IMR-90 (cell line): Measurements from ENCODE around the gene FH. TPM values are rescaled to one million over a fixed set of nuclear protein-coding genes. Genes with fewer than 3 reads are reported as not detected.

Experiments
- ATAC-seq: fragments of 200-7000 bp; cut with Tn5 transposase; 2 replicates; pipeline ENCODE4 v1.9.1; 2020; ENCODE audit warnings: low read depth, mild to moderate bottlenecking, moderate library complexity
- BruUV-seq: library from RNA; stranded (reverse); fragments of 400-500 nt; replicated peaks from 2 replicates; lab custom pipeline; 2021; lab: Mats Ljungman, UMichigan
- CTCF ChIA-PET: fragments of 300-600 bp; formaldehyde crosslinking; extraction: SDS; loops from one replicate; lab custom pipeline; 2021; ENCODE audit warnings: antibody characterized with exemption; lab: Yijun Ruan, JAX
- POLR2A ChIA-PET: fragments of 300-600 bp; sonication (Branson Sonifier 250); formaldehyde crosslinking; loops from one replicate; lab custom pipeline; 2022; ENCODE audit warnings: antibody characterized with exemption; ENCODE audit not compliant: unreplicated experiment; lab: Charles Lee
- DNase-seq: peaks from one replicate; pipeline ENCODE4 v3.0.0; 2013
- H2AFZ ChIP-seq: replicated peaks from 2 replicates; pipeline ENCODE3; 2013; ENCODE audit warnings: low read length, mild to moderate bottlenecking; ENCODE audit not compliant: poor library complexity
- H2AK5ac ChIP-seq: 2 replicates; pipeline ENCODE4 v1.6.1; 2013; ENCODE audit warnings: low read depth, low read length, inconsistent platforms
- H2AK9ac ChIP-seq: replicated peaks from 2 replicates; pipeline ENCODE3; 2013; ENCODE audit warnings: mild to moderate bottlenecking, low read depth, low read length, moderate library complexity; ENCODE audit not compliant: poor library complexity
- H2BK120ac ChIP-seq: 2 replicates; pipeline ENCODE4 v1.6.1; 2013; ENCODE audit warnings: low read depth, low read length, inconsistent platforms
- H2BK15ac ChIP-seq: 3 replicates; pipeline ENCODE4 v1.6.1; 2013; ENCODE audit warnings: low read depth, low read length, inconsistent platforms
- H2BK20ac ChIP-seq: 2 replicates; pipeline ENCODE4 v1.6.1; 2013; ENCODE audit warnings: low read depth, mild to moderate bottlenecking, inconsistent platforms, low read length, moderate library complexity
- H2BK5ac ChIP-seq: 2 replicates; pipeline ENCODE4 v1.6.1; 2013; ENCODE audit warnings: mild to moderate bottlenecking, low read depth, low read length, inconsistent platforms; ENCODE audit not compliant: poor library complexity, severe bottlenecking
- H3K14ac ChIP-seq: replicated peaks from 2 replicates; pipeline ENCODE4 v1.6.1; 2013; ENCODE audit warnings: low read depth, low read length, inconsistent platforms
- H3K18ac ChIP-seq: 2 replicates; pipeline ENCODE4 v1.6.1; 2013; ENCODE audit warnings: low read depth, low read length, control low read depth
- H3K23ac ChIP-seq: 2 replicates; pipeline ENCODE4 v1.6.1; 2013; ENCODE audit warnings: low read depth, low read length, inconsistent platforms
- H3K27ac ChIP-seq: 2 replicates; pipeline ENCODE4 v1.5.1; 2013; ENCODE audit warnings: mild to moderate bottlenecking, control low read depth, low read length; ENCODE audit not compliant: insufficient read depth
- H3K27me3 ChIP-seq: 2 replicates; pipeline ENCODE4 v1.6.1; 2013; ENCODE audit warnings: low read length; ENCODE audit not compliant: control insufficient read depth, insufficient read depth
- H3K36me3 ChIP-seq: 2 replicates; pipeline ENCODE4 v1.6.1; 2013; ENCODE audit warnings: low read length, mixed read lengths; ENCODE audit not compliant: control insufficient read depth, insufficient read depth
- H3K4ac ChIP-seq: 2 replicates; pipeline ENCODE4 v1.6.1; 2013; ENCODE audit warnings: low read depth, low read length, inconsistent platforms
- H3K4me1 ChIP-seq: 2 replicates; pipeline ENCODE4 v1.6.1; 2013; ENCODE audit warnings: low read length, mixed read lengths; ENCODE audit not compliant: control insufficient read depth, insufficient read depth
- H3K4me2 ChIP-seq: 2 replicates; pipeline ENCODE4 v1.6.1; 2013; ENCODE audit warnings: low read depth, mild to moderate bottlenecking, control low read depth, low read length, moderate library complexity
- H3K4me3 ChIP-seq: 2 replicates; pipeline ENCODE4 v1.5.1; 2013; ENCODE audit warnings: low read depth, mild to moderate bottlenecking, control low read depth, low read length, moderate library complexity; ENCODE audit not compliant: insufficient read depth
- H3K56ac ChIP-seq: 2 replicates; pipeline ENCODE4 v1.6.1; 2013; ENCODE audit warnings: low read length, inconsistent platforms; ENCODE audit not compliant: insufficient read depth; ENCODE audit errors: extremely low read depth
- H3K79me1 ChIP-seq, 2 experiments: 2 replicates each; pipeline ENCODE4 v1.6.1; 2013; ENCODE audit warnings: low read length in 2 of 2, inconsistent platforms in 1 of 2, low read depth in 1 of 2
- H3K9ac ChIP-seq: 2 replicates; pipeline ENCODE4 v1.6.1; 2013; ENCODE audit warnings: low read depth, low read length, control low read depth
- H3K9me1 ChIP-seq: 2 replicates; pipeline ENCODE4 v1.6.1; 2013; ENCODE audit warnings: low read length, inconsistent platforms; ENCODE audit not compliant: insufficient read depth
- H3K9me3 ChIP-seq: 2 replicates; pipeline ENCODE4 v1.6.1; 2013; ENCODE audit warnings: low read length; ENCODE audit not compliant: control insufficient read depth, insufficient read depth
- H4K20me1 ChIP-seq: 2 replicates; pipeline ENCODE4 v1.6.1; 2013; ENCODE audit warnings: low read length, inconsistent platforms; ENCODE audit not compliant: insufficient read depth
- H4K5ac ChIP-seq: 2 replicates; pipeline ENCODE4 v1.6.1; 2013; ENCODE audit warnings: mild to moderate bottlenecking, low read depth, low read length, control low read depth
- H4K8ac ChIP-seq, 2 experiments: 2 replicates each; pipeline ENCODE4 v1.6.1; 2013; ENCODE audit warnings: low read depth in 2 of 2, low read length in 2 of 2, control low read depth in 1 of 2, inconsistent platforms in 1 of 2
- H4K91ac ChIP-seq: 2 replicates; pipeline ENCODE4 v1.6.1; 2013; ENCODE audit warnings: low read depth, low read length, inconsistent platforms; ENCODE audit not compliant: insufficient read depth
- BHLHE40 ChIP-seq: fragments of 150-350 bp; IDR thresholded peaks from 2 replicates; pipeline ENCODE4 v1.6.1; 2016; ENCODE audit warnings: mild to moderate bottlenecking, low read depth, low read length
- CEBPB ChIP-seq: IDR thresholded peaks from 2 replicates; pipeline ENCODE4 v1.6.1; 2012; ENCODE audit warnings: low read depth, low read length, improper control_type of control experiment
- CHD1 ChIP-seq: IDR thresholded peaks from 2 replicates; pipeline ENCODE4 v1.6.1; 2012; ENCODE audit warnings: low read depth, low read length, improper control_type of control experiment
- FOS ChIP-seq: fragments of 150-350 bp; IDR thresholded peaks from 2 replicates; pipeline ENCODE4 v1.6.1; 2016; ENCODE audit warnings: low read depth, low read length
- MXI1 ChIP-seq: IDR thresholded peaks from 2 replicates; pipeline ENCODE4 v1.6.1; 2012; ENCODE audit warnings: low read depth, mild to moderate bottlenecking, low read length, moderate library complexity, borderline replicate concordance
- NFE2L2 ChIP-seq: fragments of 150-350 bp; IDR thresholded peaks from 2 replicates; pipeline ENCODE4 v1.6.1; 2016; ENCODE audit warnings: low read depth, mild to moderate bottlenecking, low read length
- POLR2A ChIP-seq: IDR thresholded peaks from 2 replicates; pipeline ENCODE4 v1.6.1; 2012; ENCODE audit warnings: mild to moderate bottlenecking, low read depth, low read length
- RCOR1 ChIP-seq: IDR thresholded peaks from 2 replicates; pipeline ENCODE4 v1.6.1; 2012; ENCODE audit warnings: mild to moderate bottlenecking, low read length, improper control_type of control experiment; ENCODE audit not compliant: insufficient replicate concordance
- RFX5 ChIP-seq: IDR thresholded peaks from 2 replicates; pipeline ENCODE4 v1.8.0; 2012; ENCODE audit warnings: low read depth, mild to moderate bottlenecking, low read length, moderate library complexity
- WGBS, 2 experiments: methylation state at CpG; one replicate each; pipeline versions ENCODE4 v1.1.5 to v1.1.7; 2013; ENCODE audit warnings: missing lambda C conversion rate in 2 of 2; ENCODE audit not compliant: insufficient read length in 1 of 2; ENCODE audit errors: extremely low coverage in 2 of 2; 5-methylcytosine and 5-hydroxymethylcytosine counted together
- dilution Hi-C: fragments of 300-500 bp; cut with HindIII; formaldehyde crosslinking; loops from one replicate; pipeline ENCODE4 v1.14.3; 2018; ENCODE audit warnings: low sequenced_read_pairs; ENCODE audit not compliant: unreplicated experiment
- in situ Hi-C: fragments of 300-500 bp; cut with MboI; formaldehyde crosslinking; loops from 3 replicates; pipeline ENCODE4 v1.14.3; 2019; ENCODE audit warnings: low sequenced_read_pairs, inconsistent platforms, mixed read lengths
- intact Hi-C: fragments of 100-400 bp; cut with micrococcal nuclease; formaldehyde crosslinking; loops from 2 replicates; pipeline ENCODE4 v1.10.0; 2022
- polyA plus RNA-seq, 3 experiments: library from polyadenylated mRNA; depleted of rRNA; stranded (reverse); fragments of >200 nt; gene quantifications; 2 replicates each; pipeline ENCODE4 v1.2.3, GENCODE V29; 2012; ENCODE audit warnings: low replicate concordance in 1 of 3
- total RNA-seq: library from RNA; depleted of rRNA; stranded (reverse); fragments of >200 nt; gene quantifications from 2 replicates; pipeline ENCODE4 v1.2.3, GENCODE V29; 2012
- TF ChIP-seq, protein P1 (sequence below): fragments of 150-350 bp; IDR thresholded peaks from 2 replicates; pipeline ENCODE4 v1.6.1; 2017; ENCODE audit warnings: mild to moderate bottlenecking, antibody characterized with exemption, low read length, low read depth
- TF ChIP-seq, protein P2 (sequence below): conservative IDR thresholded peaks from 2 replicates; pipeline ENCODE4 v1.5.1; 2012; ENCODE audit warnings: mild to moderate bottlenecking, low read depth, low read length, improper control_type of control experiment

Gene FH
- total and polyA plus RNA-seq, 2 of the 4 experiments (the other 2 are of a cell fraction) = 75.5 to 78.7 TPM

GRCh38 chr1:241555526-241555925 lies 36.0 kb upstream of the FH start:
- intact Hi-C loops (no loop called here), dilution Hi-C loops (no loop called here), in situ Hi-C loops (no loop called here)
- no peak overlapping the region for H3K18ac ChIP-seq
- no peaks in the 10 kb centered on the region for H3K79me1 ChIP-seq
- TF ChIP-seq CHD1 (no peak), BHLHE40 (no peak), FOS (no peak), RCOR1 (no peak), MXI1 (no peak), CEBPB (no peak), RFX5 (no peak), NFE2L2 (no peak), POLR2A (no peak)
- TF ChIP-seq, protein P1, sequence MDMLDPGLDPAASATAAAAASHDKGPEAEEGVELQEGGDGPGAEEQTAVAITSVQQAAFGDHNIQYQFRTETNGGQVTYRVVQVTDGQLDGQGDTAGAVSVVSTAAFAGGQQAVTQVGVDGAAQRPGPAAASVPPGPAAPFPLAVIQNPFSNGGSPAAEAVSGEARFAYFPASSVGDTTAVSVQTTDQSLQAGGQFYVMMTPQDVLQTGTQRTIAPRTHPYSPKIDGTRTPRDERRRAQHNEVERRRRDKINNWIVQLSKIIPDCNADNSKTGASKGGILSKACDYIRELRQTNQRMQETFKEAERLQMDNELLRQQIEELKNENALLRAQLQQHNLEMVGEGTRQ = no peak
- TF ChIP-seq, protein P2, sequence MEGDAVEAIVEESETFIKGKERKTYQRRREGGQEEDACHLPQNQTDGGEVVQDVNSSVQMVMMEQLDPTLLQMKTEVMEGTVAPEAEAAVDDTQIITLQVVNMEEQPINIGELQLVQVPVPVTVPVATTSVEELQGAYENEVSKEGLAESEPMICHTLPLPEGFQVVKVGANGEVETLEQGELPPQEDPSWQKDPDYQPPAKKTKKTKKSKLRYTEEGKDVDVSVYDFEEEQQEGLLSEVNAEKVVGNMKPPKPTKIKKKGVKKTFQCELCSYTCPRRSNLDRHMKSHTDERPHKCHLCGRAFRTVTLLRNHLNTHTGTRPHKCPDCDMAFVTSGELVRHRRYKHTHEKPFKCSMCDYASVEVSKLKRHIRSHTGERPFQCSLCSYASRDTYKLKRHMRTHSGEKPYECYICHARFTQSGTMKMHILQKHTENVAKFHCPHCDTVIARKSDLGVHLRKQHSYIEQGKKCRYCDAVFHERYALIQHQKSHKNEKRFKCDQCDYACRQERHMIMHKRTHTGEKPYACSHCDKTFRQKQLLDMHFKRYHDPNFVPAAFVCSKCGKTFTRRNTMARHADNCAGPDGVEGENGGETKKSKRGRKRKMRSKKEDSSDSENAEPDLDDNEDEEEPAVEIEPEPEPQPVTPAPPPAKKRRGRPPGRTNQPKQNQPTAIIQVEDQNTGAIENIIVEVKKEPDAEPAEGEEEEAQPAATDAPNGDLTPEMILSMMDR = no peak
- H2AFZ ChIP-seq = no peak overlapping the region
- H4K91ac ChIP-seq = no peak overlapping the region
- no CpG with 5 or more reads among the region's 3 CpGs for WGBS, 2 experiments
- H2BK5ac ChIP-seq = no peak overlapping the region
- DNase-seq = no peak
- no peak overlapping the region for H3K27ac ChIP-seq
- H3K23ac ChIP-seq = no peak overlapping the region
- no peaks in the 10 kb centered on the region; the same call in 1 of the 2 replicates for H3K27me3 ChIP-seq
- H3K9me3 ChIP-seq = no peaks in the 10 kb centered on the region
- H3K9ac ChIP-seq = no peak overlapping the region
- ChIA-PET CTCF (no interaction called here), POLR2A (no interaction called here)
- H2BK20ac ChIP-seq = no peak overlapping the region
- no peak overlapping the region for H3K56ac ChIP-seq
- no peak for ATAC-seq
- H3K4ac ChIP-seq = no peak overlapping the region
- H4K5ac ChIP-seq = no peak overlapping the region
- no peaks in the 10 kb centered on the region for H4K20me1 ChIP-seq
- H3K4me1 ChIP-seq = no peaks in the 10 kb centered on the region
- H2BK15ac ChIP-seq = no peak overlapping the region
- no peak overlapping the region for H2BK120ac ChIP-seq
- no peak overlapping the region for H3K14ac ChIP-seq
- no peaks in the 10 kb centered on the region for H3K9me1 ChIP-seq
- no TSS peak for BruUV-seq
- no peaks in the 10 kb centered on the region for H3K36me3 ChIP-seq
- no peak overlapping the region for H3K4me2 ChIP-seq
- H2AK5ac ChIP-seq = no peak overlapping the region
- no peak overlapping the region for H3K4me3 ChIP-seq
- H2AK9ac ChIP-seq = no peak overlapping the region
- H4K8ac ChIP-seq = no peak overlapping the region
